GM10266 (cell line): Measurements from ENCODE around the gene MESD.
A peak's percentile ranks its signal among the peaks of the same experiment; 100 is the strongest.

ENCODE experiments used
- DNase-seq: peaks from one replicate; pipeline ENCODE4 v3.0.0; 2012; ENCODE audit errors: extremely low spot score
- TF ChIP-seq, protein P1 (sequence below): IDR thresholded peaks from 2 replicates; pipeline ENCODE4 v1.5.1; 2012; ENCODE audit warnings: mild to moderate bottlenecking, low read depth; ENCODE audit not compliant: control insufficient read depth, insufficient read depth; ENCODE audit errors: missing control alignments

The MESD gene

DNA sequence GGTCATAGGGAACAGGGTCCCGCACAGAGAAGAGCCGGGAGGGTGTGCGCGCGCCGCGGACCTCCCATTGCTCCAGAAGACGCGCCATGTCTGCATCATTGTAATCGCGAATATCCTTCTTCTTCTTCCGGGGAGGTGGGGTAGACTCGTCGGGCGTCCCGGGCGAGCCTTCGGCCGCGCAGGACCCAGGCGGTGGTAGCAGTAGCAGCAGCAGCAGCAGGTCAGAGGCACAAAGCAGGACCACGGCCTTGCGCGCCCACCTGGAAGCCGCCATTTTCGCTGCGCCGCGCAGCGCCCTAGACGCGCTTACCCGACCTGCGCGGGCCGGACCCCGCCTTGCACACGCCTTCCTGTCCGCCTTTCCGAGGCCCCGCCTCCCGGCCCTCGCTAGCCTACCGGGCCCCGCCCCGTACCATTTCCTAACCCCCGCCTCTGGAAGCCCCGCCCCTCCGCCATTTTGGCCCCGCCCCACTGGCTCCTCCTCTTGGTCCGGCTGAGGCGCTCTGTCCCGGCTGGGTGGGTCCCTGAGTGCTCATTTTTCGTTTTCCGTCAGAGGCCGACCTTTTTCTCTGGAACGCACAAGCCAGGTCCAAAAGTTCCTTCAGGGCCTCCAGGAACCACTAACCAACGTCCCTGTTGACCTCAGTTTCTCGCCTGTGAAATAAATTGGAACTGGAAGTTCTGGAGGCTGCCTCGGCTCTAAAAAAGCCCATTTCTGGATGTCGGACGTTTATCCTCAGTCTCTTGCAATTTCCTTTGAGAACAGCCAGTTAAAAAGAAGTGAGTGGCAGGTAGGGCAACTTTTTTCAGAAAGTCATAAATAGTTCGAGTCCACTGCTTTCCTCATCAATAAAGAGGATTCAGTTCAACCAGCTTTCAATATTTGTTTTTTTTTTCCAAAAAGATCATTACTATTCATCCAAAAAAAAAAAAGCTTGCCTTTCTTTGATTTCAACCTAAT is at the start of gene MESD:
TSS of gene MESD (minus strand) at position 302 of the 961 bp plus-strand sequence. CDS start at position 274, 28 bp downstream.
- peak; percentile 96 for DNase-seq
- TF ChIP-seq, protein P1, sequence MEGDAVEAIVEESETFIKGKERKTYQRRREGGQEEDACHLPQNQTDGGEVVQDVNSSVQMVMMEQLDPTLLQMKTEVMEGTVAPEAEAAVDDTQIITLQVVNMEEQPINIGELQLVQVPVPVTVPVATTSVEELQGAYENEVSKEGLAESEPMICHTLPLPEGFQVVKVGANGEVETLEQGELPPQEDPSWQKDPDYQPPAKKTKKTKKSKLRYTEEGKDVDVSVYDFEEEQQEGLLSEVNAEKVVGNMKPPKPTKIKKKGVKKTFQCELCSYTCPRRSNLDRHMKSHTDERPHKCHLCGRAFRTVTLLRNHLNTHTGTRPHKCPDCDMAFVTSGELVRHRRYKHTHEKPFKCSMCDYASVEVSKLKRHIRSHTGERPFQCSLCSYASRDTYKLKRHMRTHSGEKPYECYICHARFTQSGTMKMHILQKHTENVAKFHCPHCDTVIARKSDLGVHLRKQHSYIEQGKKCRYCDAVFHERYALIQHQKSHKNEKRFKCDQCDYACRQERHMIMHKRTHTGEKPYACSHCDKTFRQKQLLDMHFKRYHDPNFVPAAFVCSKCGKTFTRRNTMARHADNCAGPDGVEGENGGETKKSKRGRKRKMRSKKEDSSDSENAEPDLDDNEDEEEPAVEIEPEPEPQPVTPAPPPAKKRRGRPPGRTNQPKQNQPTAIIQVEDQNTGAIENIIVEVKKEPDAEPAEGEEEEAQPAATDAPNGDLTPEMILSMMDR, result no peak

DNA sequence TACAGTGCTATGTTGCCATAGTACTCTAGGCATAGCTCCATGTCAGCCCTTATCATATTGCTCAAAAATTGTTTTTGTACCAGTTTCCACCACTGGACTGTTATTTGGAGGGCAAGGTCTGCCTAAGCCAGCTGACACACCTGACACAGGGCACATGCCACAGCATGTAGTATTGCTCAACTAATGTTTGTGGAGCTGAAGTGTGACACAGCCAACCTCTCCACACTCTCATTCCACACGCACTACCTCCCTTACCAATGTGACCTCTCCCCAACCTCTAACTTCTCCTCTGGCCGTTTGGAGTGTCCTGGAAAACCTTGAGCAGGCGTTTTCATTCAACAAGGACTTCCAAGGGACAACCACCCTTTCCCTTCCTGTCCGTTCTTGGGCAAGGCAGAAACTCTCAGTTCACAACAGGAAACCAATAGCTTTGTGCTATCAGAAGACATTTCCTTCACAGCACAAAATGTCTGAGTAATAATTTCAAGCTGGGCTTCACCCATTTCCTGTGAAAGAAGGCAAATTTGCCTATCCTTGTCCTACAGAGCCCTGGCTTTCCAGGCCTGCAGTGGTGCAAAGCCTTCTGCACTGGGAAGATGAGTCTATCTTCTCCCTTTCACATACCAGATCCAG is 49.5 kb upstream of the MESD start:
- TF ChIP-seq, protein P1, result no peak
- no peak for DNase-seq

DNA sequence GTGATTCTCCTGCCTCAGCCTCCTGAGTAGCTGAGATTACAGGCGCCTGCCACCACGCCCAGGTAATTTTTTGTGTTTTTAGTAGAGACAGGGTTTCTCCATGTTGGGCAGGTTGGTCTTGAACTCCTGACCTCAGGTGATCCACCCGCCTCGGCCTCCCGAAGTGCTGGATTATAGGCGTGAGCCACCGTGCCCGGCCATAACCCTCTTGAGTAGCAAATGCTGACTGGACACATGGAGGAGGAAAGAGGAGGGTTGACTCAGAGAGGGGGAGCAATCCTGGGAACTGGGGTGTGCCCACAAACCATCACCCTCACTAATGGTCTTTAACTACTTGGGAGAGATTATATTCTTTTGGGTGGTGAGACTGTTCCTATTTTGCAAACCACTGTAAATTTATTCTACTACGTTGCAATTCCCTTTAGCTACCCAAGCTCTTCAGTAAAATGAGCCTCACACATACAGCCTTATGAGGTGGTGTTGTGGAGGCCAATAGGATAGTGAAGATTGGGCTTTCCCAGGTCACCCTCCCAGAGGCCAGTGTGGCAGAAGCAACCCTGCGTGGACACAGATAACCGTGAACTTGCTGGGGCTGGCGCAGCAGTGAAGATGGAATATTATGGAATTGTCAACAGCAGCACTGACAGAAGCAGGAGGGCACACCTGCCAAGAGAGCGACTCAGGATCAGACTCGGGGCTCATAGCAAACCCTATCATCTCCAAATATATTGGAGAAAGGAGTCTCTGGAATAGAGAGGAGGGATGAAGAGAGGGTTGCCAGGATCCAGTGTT is 48.5 kb upstream of the MESD start:
- DNase-seq, result no peak
- TF ChIP-seq, protein P1, result no peak

DNA sequence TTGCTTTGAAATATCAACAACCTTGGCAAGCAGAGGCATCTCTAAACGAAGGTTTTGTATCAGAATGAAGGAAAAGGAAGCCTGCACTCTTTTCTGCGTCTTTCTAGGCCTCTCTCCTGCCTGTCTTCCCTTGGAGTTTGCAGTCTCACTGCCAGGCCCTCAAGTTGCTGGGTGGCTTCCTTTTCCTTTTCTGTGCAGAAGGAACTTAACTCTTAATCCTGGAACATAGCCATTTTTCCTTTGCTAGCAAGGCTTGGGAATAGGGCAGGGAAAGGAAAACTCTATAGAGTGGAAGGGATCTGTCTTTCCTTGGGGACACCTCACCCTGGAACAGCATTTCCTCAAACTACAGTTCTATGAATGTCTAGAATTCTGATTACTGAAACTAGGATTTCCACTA is 43.9 kb upstream of the MESD start:
- TF ChIP-seq, protein P1, result no peak

DNA sequence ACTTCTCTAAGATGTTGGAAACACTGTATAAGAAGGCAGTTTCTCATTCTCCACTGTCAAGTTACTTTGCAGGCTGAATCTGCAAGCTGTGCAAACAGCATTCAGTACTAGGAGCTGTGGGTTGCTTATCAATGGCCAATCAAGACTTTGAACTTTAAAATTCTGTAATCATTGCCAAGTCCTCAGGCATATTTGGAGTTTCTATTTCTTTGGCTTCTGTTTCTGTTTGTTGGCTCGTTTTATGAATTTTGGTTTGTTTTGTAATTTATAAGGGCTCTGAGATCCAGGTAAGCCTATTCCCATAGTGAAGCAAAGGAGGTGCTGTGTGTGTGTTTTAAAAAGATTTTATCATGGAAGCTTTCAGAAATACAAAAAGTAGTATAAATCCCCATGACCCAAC is 43.2 kb upstream of the MESD start:
- TF ChIP-seq, protein P1, result no peak
- DNase-seq, result no peak

More for the DNA sequence above, 43.9 kb upstream of the MESD start:
- DNase-seq, result no peak

DNA sequence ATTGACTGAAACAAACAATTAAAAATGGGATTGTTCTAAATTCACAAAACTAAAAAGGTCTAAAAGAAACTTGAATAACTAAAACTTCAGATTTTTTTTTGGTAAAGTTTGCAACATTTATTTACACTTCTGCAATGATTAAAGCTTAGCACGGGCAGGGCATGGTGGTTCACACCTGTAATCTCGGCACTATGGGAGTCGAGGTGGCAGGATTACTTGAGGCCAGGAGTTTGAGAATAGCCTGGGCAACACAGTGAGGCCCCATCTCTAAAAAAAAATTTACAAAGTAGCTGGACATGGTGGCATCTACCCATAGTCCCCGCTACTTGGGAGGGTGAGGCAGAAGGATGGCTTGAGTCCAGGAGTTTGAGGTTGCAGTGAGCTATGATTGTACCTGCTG is 42.7 kb upstream of the MESD start:
- TF ChIP-seq, protein P1, result no peak
- no peak for DNase-seq
